Astrocyte of the spinal cord (primary cell): ENCODE data around the gene MXD1.

Experiments used
- DNase-seq: peaks from one replicate; pipeline ENCODE4 v3.0.0; 2011; ENCODE audit warnings: low read depth, low spot score
- H3K4me3 ChIP-seq: 2 replicates; pipeline ENCODE4 v1.5.1; 2011; ENCODE audit warnings: low read depth, mild to moderate bottlenecking, low read length, moderate library complexity
- in situ Hi-C: cut with HindIII; loops from 2 replicates; pipeline ENCODE4 v1.10.0; 2017; ENCODE audit warnings: low sequenced_read_pairs
- TF ChIP-seq, protein P1 (sequence below): IDR thresholded peaks from 2 replicates; pipeline ENCODE4 v1.5.1; 2012; ENCODE audit warnings: low read depth, mild to moderate bottlenecking, low read length, inconsistent platforms

MXD1 gene

DNA sequence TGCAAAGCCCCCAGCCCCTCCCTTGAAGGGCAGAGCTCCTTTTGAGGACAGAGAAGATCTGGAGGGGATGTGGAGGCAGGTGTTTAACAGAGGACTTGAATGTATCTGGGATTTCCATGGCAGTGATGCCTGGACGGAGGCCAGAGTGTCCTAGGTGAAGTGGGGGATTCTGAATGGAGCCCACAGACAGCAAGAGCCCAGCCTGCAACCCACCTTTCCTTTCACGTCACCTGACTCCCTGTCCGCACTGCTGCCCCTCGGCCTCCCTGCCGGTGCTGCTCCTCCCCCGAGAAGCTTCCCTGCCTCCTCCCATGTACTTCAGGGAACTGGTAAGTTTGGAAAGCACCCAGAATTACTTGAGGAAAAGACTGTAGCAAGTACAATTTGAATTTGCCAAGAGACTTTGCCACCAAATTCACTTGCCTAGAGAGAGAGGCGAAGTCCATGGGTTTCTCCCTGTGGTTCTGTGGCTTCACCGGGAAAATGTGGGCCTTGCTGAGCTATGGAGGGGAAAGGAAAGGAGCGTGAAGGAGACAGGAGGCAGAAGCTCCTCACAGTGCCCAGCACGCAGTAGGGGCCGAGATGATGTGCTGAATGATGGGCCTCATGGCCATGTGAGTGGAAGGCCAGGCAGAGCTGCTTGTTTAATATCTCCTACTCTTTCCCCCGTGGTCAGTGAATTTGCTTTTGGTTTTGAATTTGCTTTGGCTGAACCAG, 60.4 kb downstream of the MXD1 start:
- TF ChIP-seq, protein P1, sequence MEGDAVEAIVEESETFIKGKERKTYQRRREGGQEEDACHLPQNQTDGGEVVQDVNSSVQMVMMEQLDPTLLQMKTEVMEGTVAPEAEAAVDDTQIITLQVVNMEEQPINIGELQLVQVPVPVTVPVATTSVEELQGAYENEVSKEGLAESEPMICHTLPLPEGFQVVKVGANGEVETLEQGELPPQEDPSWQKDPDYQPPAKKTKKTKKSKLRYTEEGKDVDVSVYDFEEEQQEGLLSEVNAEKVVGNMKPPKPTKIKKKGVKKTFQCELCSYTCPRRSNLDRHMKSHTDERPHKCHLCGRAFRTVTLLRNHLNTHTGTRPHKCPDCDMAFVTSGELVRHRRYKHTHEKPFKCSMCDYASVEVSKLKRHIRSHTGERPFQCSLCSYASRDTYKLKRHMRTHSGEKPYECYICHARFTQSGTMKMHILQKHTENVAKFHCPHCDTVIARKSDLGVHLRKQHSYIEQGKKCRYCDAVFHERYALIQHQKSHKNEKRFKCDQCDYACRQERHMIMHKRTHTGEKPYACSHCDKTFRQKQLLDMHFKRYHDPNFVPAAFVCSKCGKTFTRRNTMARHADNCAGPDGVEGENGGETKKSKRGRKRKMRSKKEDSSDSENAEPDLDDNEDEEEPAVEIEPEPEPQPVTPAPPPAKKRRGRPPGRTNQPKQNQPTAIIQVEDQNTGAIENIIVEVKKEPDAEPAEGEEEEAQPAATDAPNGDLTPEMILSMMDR, result no peak
- in situ Hi-C loops, result no loop called here
- no peak overlapping the region for H3K4me3 ChIP-seq
- no peak for DNase-seq

DNA sequence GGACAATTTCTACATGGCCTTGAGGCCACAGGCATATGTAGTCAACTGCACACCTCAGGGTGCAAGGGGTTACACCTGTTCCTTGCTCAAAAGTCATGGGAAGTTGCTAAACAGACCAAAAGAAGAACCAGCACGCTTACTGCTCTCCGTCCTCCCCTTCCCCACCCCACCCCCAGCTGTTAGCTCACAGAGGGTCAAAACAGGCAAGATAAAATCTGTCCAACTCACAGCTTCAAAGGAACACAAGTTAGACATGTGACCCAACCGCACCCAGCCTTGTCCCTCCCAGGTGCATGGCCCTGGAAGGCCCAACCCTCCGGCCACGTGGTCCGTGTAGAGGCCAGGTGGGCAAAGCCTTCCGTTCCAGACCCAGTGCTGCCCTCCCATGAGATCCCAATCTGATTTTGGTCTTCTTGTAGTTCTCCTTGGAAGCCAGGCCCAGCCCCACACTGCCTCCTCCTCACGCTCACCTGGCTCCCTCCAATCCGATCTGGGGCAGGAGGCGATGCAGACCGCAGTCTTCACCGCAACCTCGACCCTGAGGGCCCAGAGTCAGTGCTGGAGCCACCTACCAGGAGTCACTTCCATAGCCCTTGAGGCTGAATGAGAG, 61.0 kb downstream of the MXD1 start:
- in situ Hi-C loops, result no loop called here
- no peak for DNase-seq
- TF ChIP-seq, protein P1, result no peak
- no peak overlapping the region for H3K4me3 ChIP-seq

DNA sequence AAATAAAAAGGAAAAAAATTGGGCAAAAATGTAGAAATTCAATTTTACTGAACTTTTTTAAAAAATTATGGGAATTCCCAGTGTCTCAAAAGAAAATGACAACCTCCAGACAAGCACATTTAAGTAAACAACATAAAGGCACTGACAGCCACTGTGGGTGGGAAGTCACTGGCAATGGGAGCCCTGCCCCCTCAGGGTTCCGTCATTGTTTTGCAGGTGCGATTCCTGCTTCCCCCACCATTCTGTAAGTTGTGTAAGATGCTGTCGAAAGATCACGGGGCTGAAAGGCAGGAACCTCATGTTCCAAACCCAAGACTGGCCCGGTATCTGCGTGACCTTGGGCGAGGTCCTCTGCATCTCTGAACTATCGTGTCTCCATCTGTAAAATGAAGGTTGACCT, 62.3 kb downstream of the MXD1 start:
- TF ChIP-seq, protein P1, result no peak
- in situ Hi-C loops, result no loop called here
- no peak overlapping the region for H3K4me3 ChIP-seq
- no peak for DNase-seq

DNA sequence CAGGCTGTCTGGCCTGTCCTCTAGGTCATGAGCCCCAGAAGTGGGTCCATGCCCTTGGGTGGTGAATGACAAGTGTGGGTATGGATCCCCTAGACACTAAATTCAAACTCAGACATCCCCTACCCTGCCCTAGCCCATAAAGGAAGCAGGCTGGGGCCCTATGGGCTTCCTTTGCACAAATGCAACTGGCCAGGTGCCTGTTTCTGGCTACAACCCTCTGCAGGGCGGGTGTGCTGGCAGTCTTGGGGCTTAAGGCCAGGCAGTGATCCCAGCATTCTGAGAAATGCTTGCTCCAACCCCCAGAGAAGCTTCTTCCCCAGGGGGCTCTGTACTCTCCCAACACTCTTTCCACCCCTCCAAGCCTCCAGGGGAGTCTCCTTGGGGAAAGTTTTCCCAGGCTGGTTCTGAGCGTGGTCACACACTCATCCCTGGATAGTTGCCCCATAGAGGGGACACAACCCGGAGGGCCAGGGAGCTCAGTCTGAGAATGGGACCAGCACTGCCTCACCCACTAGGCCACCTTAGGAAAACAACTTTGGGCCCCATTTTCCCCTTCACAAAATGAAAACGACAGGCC, 63.1 kb downstream of the MXD1 start:
- no peak overlapping the region for H3K4me3 ChIP-seq
- no peak for DNase-seq
- in situ Hi-C loops, result no loop called here
- TF ChIP-seq, protein P1, result no peak

DNA sequence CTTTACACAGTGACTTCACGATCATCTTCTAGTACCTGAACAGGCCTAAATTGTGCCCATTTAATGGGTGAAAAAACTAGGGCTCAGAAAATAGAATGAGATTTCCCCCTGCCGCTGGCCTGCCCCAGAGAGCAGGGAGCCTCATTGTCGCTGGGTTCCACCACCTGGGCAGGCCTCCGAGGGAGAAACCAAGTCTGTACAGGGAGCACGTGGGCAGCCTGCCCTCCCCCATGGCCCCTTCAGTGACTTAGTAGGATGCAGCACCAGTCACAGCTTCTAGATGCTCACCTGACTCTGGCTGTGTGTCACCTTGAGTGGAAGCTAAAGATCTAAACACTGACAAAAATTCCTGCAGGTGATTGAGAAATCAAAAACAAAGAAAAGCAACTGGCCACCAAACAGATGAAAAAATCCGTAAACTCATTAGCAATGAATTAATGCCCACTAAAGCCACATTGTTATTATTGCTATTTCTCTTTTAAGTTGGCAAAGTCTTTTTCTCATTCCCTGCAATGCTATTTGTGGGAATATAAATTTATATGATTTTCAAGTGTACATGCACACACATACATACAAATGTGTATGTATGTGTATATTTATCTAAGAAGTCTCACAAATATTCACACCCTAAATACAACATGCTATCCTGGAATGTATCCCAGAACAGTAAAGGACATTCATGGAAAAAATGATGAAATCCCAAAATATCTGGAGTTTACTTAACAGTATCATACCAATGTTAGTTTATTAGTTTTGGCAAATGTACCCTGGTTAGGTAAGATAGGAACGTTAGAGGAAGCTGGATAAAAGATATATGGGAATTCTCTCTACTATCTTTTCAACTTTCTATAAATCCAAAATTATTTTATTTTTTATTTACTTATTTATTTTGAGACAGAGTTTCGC, 65.2 kb downstream of the MXD1 start:
- no peak overlapping the region for H3K4me3 ChIP-seq
- no peak for DNase-seq
- TF ChIP-seq, protein P1, result no peak
- in situ Hi-C loops, result no loop called here

DNA sequence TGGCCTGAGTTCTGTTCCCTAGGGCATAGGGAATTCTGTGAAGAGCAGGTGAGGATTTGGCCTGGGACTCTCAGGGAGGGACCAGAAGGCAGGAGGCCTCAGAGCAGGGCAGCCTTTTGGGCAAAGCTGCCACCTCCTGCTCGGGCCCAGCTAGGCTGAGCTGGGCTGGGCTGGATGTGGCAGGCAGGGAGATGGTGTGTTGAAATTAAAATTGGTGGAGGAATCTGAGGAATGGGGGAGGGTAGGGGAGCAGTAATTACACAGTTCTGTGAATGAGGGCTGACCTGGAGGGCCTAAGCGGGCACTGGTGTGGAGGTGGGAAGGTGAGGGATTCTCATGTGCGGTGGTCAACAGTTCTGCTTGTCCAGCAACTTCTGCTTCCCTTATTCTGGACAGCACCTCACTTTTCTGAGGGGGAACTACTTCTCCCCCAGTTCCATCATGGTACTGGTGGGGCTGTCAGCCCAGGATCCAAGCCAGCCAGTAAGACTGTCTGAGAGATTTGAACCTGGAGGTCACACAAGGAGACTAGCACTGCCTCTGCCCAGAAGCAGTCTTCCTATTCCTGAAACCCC, 68.6 kb downstream of the MXD1 start:
- TF ChIP-seq, protein P1, result no peak
- in situ Hi-C loops, result no loop called here

More for the DNA sequence above, 68.6 kb downstream of the MXD1 start:
- no peak for DNase-seq
- H3K4me3 ChIP-seq, result no peak overlapping the region
